NB4 (cell line): ENCODE measurements around the gene SGTA.

Experiments
- DNase-seq: peaks from one replicate; pipeline ENCODE4 v3.0.0; 2010; ENCODE audit warnings: low read depth
- H3K4me3 ChIP-seq: one replicate; pipeline ENCODE4 v1.5.1; 2011; ENCODE audit warnings: mild to moderate bottlenecking, low read depth, low read length, moderate library complexity
- MAX ChIP-seq: IDR thresholded peaks from 2 replicates; pipeline ENCODE4 v1.6.1; 2011; ENCODE audit warnings: low read depth, low read length
- MYC ChIP-seq: IDR thresholded peaks from 2 replicates; pipeline ENCODE4 v1.6.1; 2011; ENCODE audit warnings: low read depth, low read length
- POLR2A ChIP-seq: IDR thresholded peaks from 2 replicates; pipeline ENCODE4 v1.6.1; 2011; ENCODE audit warnings: mild to moderate bottlenecking; ENCODE audit not compliant: insufficient read length; ENCODE audit errors: extremely low read depth
- TF ChIP-seq, protein P1 (sequence below): IDR thresholded peaks from one replicate; pipeline ENCODE4 v1.5.1; 2012; ENCODE audit warnings: low read depth, low read length

SGTA gene

DNA sequence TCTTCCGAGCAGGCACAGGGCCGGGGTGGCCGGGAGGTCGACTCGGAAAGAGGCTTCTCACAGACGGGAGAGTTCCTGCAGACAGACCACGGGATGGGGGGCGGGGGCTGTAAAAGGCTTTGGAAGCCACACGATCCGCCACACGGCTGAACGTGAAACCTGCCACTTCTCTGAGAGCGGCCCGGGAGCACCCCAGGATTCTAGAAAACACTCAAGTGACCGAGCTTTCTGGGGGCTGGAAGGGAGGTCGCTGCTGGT, 27.7 kb downstream of the SGTA start:
- DNase-seq: no peak
- TF ChIP-seq MAX: no peak
- H3K4me3 ChIP-seq: no peak overlapping the region

DNA sequence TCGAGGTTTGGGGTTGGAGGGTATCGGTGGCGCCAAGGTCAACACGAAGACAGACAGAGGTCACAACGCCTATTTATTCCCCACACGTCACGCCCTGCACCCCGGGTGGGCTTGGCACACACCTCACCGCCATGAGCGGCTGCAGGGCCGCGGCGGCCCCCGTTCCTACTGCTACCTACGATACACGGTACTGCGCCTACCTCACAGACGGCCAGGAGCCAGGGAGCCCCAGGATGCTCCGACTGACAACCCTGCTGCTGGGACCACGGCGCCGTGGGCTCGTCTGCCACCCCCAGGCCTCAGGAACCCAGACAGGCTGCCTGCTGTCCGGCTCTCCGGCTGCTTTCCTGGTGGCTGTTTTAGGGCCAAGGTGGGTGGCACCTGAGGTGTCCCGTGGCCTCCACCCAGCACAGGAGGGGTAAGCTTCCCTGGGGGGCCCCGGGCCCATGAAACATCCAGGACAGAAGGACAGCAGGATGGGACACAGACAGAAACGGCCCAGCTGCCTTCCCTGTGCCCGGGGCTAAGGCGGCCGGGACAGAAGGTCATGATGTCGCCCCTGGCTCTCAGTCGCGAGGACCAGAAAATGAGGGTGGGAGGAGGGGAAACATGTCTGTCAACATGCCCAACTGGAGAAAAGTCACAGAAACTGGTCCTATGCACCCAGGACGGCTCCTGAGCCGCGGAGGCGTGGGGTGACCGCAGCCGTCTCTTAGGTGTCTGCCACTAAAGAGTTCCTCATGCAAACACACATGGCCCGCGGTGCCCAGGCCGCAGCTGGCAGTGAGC, 28.2 kb downstream of the SGTA start:
- no peak overlapping the region for H3K4me3 ChIP-seq
- no peak for TF ChIP-seq MAX
- TF ChIP-seq, protein P1, sequence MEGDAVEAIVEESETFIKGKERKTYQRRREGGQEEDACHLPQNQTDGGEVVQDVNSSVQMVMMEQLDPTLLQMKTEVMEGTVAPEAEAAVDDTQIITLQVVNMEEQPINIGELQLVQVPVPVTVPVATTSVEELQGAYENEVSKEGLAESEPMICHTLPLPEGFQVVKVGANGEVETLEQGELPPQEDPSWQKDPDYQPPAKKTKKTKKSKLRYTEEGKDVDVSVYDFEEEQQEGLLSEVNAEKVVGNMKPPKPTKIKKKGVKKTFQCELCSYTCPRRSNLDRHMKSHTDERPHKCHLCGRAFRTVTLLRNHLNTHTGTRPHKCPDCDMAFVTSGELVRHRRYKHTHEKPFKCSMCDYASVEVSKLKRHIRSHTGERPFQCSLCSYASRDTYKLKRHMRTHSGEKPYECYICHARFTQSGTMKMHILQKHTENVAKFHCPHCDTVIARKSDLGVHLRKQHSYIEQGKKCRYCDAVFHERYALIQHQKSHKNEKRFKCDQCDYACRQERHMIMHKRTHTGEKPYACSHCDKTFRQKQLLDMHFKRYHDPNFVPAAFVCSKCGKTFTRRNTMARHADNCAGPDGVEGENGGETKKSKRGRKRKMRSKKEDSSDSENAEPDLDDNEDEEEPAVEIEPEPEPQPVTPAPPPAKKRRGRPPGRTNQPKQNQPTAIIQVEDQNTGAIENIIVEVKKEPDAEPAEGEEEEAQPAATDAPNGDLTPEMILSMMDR: no peak
- TF ChIP-seq POLR2A: no peak
- no peak for TF ChIP-seq MYC
- no peak for DNase-seq

GRCh38 chr19:2751438-2751830, 31.6 kb downstream of the SGTA start:
- DNase-seq: no peak
- no peak for TF ChIP-seq MYC
- TF ChIP-seq, protein P1: no peak
- no peak for TF ChIP-seq MAX
- TF ChIP-seq POLR2A: no peak

DNA sequence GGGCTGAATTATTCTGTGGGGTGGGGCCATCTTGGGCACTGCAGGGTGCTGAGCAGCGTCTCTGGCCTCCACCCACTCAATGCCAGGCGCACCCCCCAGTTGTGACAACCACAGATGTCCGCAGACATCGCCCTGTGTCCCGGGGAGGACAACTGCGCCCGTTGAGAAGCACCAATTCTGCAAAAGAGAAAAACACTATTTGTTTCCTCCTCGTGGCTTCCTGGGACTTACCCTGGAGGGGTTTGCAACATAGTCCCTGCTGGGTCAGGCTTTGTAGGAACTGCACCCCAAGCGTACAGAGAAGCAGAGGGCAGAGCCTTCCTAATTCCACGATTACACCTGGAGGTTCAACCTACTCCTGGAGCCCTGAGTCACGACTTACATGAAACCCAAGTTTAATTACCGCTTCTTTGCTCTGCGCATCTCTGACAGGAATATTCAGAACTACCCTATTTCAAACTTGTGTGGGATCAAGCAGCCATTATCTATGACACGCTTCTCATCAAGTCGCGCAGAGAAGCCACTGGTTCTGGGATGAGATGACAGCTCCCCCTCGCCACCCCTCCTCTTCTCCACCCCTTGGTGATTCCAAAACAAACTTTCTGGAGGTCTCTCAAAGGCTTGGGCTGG, 32.1 kb downstream of the SGTA start:
- H3K4me3 ChIP-seq: no peak overlapping the region
- TF ChIP-seq MYC (no peak), POLR2A (no peak), MAX (no peak)
- TF ChIP-seq, protein P1: no peak
- DNase-seq: no peak

More at GRCh38 chr19:2751438-2751830, 31.6 kb downstream of the SGTA start:
- H3K4me3 ChIP-seq: no peak overlapping the region

DNA sequence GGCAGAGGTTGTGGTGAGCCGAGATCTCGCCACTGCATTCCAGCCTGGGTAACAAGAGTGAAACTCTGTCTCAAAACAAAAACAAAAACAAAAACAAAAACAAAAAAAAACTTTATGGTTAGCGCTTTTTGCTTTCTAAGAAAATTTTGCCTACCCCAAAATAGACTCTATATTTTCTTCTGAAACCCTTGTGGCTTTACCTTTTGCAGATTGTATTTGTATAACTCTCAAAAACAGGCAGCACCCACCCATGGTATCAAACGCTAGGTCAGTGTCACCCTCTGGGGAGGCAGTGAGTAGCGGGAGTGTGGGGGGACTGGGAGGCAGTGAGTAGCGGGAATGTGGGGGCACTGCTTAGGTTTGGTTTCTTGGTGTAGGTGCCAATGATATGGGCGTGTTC, 35.7 kb downstream of the SGTA start:
- H3K4me3 ChIP-seq: no peak overlapping the region
- TF ChIP-seq MAX (no peak), MYC (no peak), POLR2A (no peak)
- TF ChIP-seq, protein P1: no peak
- no peak for DNase-seq

- no peak overlapping the region for H3K4me3 ChIP-seq
- no peak for TF ChIP-seq POLR2A
- TF ChIP-seq MYC: no peak
- no peak for TF ChIP-seq MAX
- TF ChIP-seq, protein P1: no peak
Measured at GRCh38 chr19:2744113-2744512, 39.0 kb downstream of the SGTA start.

More at GRCh38 chr19:2744113-2744512, 39.0 kb downstream of the SGTA start:
- DNase-seq: no peak
